ENCODE results near the gene NLRP8.
"Not testable (repeated sequence)": the region's sequence is repeated elsewhere in the genome, so short reads cannot be mapped to it uniquely, and the experiment has no call there.

Gene NLRP8

DNA sequence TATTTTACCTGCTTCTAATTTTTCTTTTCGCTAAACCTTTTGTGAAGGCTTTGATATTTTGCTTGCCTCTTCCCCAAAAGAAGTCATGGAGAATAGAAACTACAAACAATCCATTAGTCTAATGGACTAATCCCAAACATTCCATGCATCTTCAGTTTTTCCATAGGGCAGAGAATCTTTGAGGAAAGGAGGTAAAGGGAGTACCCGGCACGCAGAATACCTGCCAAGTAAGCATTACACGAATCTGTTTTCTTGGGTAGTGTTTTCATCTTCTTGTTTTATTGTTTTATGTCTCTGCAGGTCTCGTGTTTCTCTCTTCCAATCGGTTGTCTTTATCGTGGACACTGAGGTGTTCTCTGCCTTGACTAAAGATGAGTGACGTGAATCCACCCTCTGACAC lies at the start of gene NLRP8:
TSS of gene NLRP8 (plus strand) at position 301 of the 400 bp plus-strand sequence.
- no peak for DNase-seq (ENCODE audit: low read depth in 4 of 4, low spot score in 1 of 4)

- DNase-seq (ENCODE audit: low read depth in 4 of 4, low spot score in 1 of 4): no peak
Measured at GRCh38 chr19:55898911-55899310, 48.7 kb upstream of the NLRP8 start.

DNA sequence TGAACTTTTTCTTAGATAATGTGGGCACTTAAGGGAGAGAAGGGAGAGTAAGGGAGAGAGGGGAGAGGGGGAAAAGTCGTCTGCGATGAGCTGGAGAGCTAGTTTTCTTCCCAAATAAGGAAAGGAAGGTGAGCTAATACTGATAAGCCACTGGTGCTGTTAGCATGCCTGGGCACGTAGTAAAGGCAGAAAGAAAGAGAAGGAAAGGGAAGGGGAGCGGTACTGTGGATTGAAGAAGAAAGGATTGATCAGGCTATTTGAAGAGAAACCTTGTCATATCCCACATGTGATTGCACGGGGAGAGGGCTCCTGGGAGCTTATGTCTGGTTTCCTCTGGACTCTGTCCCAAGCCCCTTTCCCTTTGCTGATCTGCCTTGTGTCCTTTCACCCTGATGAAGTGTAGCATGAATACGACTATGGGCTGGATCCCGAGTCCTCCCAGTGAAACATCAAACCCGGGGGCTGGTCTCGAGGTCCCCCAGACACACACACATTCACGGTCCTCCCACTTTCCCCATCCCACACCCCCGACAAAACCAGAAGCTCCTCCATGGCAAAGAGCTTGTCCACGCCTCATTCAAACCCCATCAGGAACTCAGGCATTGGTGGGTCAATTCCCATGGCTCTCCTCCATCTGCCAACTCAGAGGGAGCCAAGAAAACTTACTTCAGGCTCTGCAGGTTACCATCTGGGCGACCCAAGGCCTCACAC lies 46.1 kb upstream of the NLRP8 start:
- no peak for DNase-seq (ENCODE audit: low read depth in 4 of 4, low spot score in 1 of 4)

- no peak for DNase-seq (ENCODE audit: low read depth in 4 of 4, low spot score in 1 of 4)
Measured at GRCh38 chr19:55902080-55902751, 45.4 kb upstream of the NLRP8 start.

DNA sequence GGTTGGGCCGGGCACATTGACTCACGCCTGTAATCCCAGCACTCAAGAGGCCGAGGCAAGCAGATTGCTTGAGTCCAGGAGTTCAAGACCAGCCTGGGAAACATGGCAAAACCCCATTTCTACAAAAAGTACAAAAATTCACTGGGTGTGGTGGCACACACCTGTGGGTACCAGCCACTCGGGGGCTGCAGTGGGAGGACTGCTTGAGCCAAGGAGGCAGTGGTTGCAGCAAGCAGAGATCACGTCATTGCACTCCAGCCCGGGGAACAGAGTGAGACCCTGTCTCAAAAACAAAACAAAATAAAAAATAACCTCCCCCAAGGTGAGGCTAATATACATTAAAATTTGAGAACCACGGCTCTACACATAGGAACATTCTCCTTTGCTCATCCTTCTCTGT lies 40.3 kb upstream of the NLRP8 start:
- DNase-seq (ENCODE audit: low read depth in 4 of 4, low spot score in 1 of 4): no peak

GRCh38 chr19:55907746-55908145 lies 39.9 kb upstream of the NLRP8 start:
- DNase-seq (ENCODE audit: low read depth in 4 of 4, low spot score in 1 of 4): no peak

GRCh38 chr19:55909801-55910200 lies 37.8 kb upstream of the NLRP8 start:
- no peak for DNase-seq (ENCODE audit: low read depth in 4 of 4, low spot score in 1 of 4)

- no peak for DNase-seq (ENCODE audit: low read depth in 4 of 4, low spot score in 1 of 4)
Measured at GRCh38 chr19:55912916-55913315, 34.7 kb upstream of the NLRP8 start.

- DNase-seq (ENCODE audit: low read depth in 4 of 4, low spot score in 1 of 4): no peak
Measured at GRCh38 chr19:55913643-55914268, 33.9 kb upstream of the NLRP8 start.

DNA sequence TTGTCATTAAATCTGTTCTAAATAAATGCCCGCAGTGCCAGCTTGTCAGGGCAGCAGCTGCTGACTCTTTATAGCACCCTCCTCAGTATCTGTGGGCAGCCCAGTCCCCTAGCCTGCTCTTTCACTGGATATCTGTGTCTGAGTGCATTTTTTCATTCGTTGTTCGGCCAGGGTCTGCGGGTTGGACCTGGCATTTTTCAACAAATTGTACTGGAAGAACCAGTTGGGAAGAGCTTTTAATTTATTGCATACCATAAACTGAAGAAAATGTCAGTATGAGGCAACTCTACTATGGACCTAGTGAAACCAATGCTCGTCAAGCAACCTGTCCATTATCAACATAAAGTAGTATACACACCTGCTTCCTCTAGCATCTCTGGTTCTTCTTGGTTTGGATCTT lies 24.1 kb upstream of the NLRP8 start:
- no peak for DNase-seq (ENCODE audit: low read depth in 4 of 4, low spot score in 1 of 4)

GRCh38 chr19:55927991-55928390 lies 19.6 kb upstream of the NLRP8 start:
- no peak for DNase-seq (ENCODE audit: low read depth in 4 of 4, low spot score in 1 of 4)

DNA sequence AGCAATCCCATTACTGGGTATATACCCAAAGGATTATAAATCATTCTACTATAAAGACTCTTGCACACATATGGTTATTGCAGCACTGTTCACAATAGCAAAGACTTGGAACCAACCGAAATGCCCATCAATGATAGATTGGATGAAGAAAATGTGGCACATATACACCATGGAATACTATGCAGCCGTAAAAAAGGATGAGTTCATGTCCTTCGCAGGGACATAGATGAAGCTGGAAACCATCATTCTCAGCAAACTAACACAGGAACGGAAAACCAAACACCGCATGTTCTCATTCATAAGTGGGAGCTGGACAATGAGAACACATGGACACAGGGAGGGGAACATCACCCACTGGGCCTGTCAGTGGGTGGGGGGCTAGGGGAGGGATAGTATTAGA lies 18.4 kb upstream of the NLRP8 start:
- not testable (repeated sequence) for DNase-seq (ENCODE audit: low read depth in 4 of 4, low spot score in 1 of 4)

- no peak for DNase-seq (ENCODE audit: low read depth in 4 of 4, low spot score in 1 of 4)
Measured at GRCh38 chr19:55930996-55931515, 16.6 kb upstream of the NLRP8 start.

DNA sequence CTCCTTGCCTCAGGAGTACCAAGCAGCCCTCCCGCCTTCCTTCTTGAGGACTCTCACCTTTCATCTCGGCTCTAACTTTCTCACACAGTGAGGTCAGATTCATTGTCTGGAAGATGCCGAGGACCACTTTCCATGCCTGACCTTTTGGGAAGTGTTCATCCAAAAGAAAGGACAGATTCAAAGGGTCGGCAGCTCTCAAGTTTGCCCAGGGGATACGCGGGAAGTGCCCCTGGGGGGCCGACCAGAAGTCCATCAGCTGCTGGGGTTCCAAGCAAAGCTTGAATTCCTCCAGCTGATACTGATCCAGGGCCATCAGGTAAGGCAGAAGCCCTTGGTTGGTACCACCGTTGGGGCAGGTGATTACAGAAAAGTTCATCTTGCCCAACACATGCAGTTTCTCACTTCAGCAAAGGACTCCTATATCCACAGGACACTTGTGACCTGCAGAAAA lies 15.7 kb upstream of the NLRP8 start, which contains the start of gene NLRP13:
TSS of gene NLRP13 (minus strand) at position 401 of the 451 bp plus-strand sequence. CDS start at position 376, 25 bp downstream.
- no peak for DNase-seq (ENCODE audit: low read depth in 4 of 4, low spot score in 1 of 4)

DNA sequence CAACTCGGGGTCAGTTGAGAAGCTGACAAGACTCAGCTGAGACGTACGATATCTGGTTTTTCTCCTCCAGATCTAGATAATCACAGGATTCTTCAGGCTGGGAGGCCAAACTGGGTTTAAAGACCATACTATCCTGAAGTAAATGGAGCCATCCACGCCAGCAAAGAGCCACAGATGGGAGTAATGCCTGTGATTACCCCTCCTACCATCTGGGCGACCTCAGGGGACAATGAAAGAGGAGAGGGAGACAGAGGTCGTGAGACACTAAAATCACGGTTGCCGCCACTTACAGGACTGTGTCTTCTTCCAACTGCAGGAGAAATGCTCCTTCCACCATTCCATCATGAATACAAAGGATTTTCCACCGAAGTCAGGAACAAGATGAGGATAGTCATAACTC lies 12.4 kb upstream of the NLRP8 start:
- no peak for DNase-seq (ENCODE audit: low read depth in 4 of 4, low spot score in 1 of 4)

- DNase-seq (ENCODE audit: low read depth in 4 of 4, low spot score in 1 of 4): no peak
Measured at GRCh38 chr19:55939206-55939605, 8.4 kb upstream of the NLRP8 start.

DNA sequence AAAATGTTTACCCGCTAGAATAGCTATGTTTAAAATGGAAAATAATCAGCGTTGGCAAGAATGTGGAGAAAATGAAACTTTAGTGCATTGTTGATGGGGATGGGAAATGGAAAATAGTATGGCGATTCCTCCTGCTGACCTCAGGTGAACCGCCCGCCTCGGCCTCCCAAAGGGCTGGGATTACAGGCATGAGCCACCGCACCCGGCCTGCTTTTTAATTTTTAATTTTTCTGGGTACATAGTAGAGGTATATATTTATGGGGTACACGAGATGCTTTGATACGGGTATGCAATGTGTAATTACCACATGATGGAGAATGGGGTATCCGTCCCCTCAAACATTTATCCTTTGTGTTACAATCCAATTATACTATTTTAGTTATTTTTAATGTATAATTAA lies 7.3 kb upstream of the NLRP8 start:
- no peak for DNase-seq (ENCODE audit: low read depth in 4 of 4, low spot score in 1 of 4)

GRCh38 chr19:55950566-55950965 lies 2.9 kb downstream of the NLRP8 start:
- not testable (repeated sequence) for DNase-seq (ENCODE audit: low read depth in 4 of 4, low spot score in 1 of 4)

- no peak for DNase-seq (ENCODE audit: low read depth in 4 of 4, low spot score in 1 of 4)
Measured at GRCh38 chr19:55956431-55956830, 8.8 kb downstream of the NLRP8 start.

- DNase-seq (ENCODE audit: low read depth in 4 of 4, low spot score in 1 of 4): no peak
Measured at GRCh38 chr19:55958356-55958755, 10.7 kb downstream of the NLRP8 start.

- no peak for DNase-seq (ENCODE audit: low read depth in 4 of 4, low spot score in 1 of 4)
Measured at GRCh38 chr19:55959996-55960675, 12.5 kb downstream of the NLRP8 start.

Data from stimulated activated CD4-positive, alpha-beta T cell treated with anti-CD3 and anti-CD28 coated beads, Interleukin-1b, Interleukin-23, amount 100 ng/mL, for 24 hours (primary cell).